ENCODE data around the gene E2F3.

The E2F3 gene

DNA sequence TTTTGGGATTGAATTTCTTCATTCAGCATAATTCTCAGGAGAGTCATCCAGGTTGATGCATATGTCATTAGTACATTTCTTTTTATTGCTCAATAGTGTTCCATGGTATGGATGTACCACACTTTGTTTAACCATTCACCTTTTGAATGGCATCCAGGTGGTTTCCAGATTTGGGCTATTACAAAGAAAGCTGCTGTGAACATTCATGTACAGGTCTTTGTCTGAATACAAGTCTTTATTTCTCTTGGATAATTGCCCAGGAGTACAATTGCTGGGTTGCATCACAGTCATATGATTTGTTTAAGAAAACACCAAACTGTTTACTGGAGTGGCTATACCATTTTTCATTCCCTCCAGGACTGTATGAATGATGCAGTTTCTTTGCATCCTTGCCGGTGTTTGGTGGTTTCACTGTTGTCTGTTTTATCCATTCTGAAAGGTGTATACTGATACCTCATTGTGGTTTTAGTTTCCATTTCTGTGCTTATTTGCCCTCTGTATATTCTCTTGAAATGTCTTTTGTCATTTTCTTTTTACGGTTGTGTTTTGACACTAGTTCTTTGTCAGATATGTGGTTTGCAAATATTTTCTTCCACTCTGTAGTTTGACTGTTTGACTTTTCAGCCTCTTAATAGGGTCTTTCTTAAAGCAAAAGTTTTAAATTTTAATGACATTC, 141.4 kb downstream of the E2F3 start (continued):
- TF ChIP-seq, protein P1, sequence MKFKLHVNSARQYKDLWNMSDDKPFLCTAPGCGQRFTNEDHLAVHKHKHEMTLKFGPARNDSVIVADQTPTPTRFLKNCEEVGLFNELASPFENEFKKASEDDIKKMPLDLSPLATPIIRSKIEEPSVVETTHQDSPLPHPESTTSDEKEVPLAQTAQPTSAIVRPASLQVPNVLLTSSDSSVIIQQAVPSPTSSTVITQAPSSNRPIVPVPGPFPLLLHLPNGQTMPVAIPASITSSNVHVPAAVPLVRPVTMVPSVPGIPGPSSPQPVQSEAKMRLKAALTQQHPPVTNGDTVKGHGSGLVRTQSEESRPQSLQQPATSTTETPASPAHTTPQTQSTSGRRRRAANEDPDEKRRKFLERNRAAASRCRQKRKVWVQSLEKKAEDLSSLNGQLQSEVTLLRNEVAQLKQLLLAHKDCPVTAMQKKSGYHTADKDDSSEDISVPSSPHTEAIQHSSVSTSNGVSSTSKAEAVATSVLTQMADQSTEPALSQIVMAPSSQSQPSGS (tag by site-specific recombination; IDR thresholded peaks at IDR 0.05; ENCODE audit: low read depth) = 0 out of 2 replicates have a peak, but pooled peaks have one; percentile 29
- TF ChIP-seq MZF1 (tag by site-specific recombination; IDR thresholded peaks at IDR 0.05; ENCODE audit: borderline replicate concordance) = peak; percentile 56; the same call in 1 of the 2 replicates
- TF ChIP-seq, protein P2, sequence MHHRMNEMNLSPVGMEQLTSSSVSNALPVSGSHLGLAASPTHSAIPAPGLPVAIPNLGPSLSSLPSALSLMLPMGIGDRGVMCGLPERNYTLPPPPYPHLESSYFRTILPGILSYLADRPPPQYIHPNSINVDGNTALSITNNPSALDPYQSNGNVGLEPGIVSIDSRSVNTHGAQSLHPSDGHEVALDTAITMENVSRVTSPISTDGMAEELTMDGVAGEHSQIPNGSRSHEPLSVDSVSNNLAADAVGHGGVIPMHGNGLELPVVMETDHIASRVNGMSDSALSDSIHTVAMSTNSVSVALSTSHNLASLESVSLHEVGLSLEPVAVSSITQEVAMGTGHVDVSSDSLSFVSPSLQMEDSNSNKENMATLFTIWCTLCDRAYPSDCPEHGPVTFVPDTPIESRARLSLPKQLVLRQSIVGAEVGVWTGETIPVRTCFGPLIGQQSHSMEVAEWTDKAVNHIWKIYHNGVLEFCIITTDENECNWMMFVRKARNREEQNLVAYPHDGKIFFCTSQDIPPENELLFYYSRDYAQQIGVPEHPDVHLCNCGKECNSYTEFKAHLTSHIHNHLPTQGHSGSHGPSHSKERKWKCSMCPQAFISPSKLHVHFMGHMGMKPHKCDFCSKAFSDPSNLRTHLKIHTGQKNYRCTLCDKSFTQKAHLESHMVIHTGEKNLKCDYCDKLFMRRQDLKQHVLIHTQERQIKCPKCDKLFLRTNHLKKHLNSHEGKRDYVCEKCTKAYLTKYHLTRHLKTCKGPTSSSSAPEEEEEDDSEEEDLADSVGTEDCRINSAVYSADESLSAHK (tag by site-specific recombination; IDR thresholded peaks at IDR 0.05) = peak; percentile 86
- no peak for TF ChIP-seq ZBTB21 (tag by site-specific recombination; IDR thresholded peaks at IDR 0.05)
- peak; percentile 54; the same call in 1 of the 2 replicates for TF ChIP-seq KLF8 (tag by site-specific recombination; IDR thresholded peaks at IDR 0.05)
- 0 out of 2 replicates have a peak, but pooled peaks have one; percentile 55 for TF ChIP-seq KLF10 (tag by site-specific recombination; IDR thresholded peaks at IDR 0.05)
- TF ChIP-seq ZEB2 (tag by site-specific recombination; IDR thresholded peaks at IDR 0.05) = peak; percentile 77; the same call in 1 of the 2 replicates
- TF ChIP-seq ZNF558 (tag by site-specific recombination; IDR thresholded peaks at IDR 0.05) = 0 out of 2 replicates have a peak, but pooled peaks have one; percentile 72
- TF ChIP-seq ZNF24 (tag by site-specific recombination; IDR thresholded peaks at IDR 0.05) = peak; percentile 97
- peak; percentile 86 for TF ChIP-seq ZNF184 (tag by site-specific recombination; IDR thresholded peaks at IDR 0.05)
- TF ChIP-seq, protein P3, sequence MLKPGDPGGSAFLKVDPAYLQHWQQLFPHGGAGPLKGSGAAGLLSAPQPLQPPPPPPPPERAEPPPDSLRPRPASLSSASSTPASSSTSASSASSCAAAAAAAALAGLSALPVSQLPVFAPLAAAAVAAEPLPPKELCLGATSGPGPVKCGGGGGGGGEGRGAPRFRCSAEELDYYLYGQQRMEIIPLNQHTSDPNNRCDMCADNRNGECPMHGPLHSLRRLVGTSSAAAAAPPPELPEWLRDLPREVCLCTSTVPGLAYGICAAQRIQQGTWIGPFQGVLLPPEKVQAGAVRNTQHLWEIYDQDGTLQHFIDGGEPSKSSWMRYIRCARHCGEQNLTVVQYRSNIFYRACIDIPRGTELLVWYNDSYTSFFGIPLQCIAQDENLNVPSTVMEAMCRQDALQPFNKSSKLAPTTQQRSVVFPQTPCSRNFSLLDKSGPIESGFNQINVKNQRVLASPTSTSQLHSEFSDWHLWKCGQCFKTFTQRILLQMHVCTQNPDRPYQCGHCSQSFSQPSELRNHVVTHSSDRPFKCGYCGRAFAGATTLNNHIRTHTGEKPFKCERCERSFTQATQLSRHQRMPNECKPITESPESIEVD (tag by site-specific recombination; IDR thresholded peaks at IDR 0.05) = peak; percentile 73
- no peak for TF ChIP-seq ZNF777 (tag by site-specific recombination; IDR thresholded peaks at IDR 0.05; ENCODE audit: borderline replicate concordance)
- no peak for TF ChIP-seq REPIN1 (tag by site-specific recombination; IDR thresholded peaks at IDR 0.05; ENCODE audit: low read depth)
- TF ChIP-seq ZNF121 (tag by site-specific recombination; IDR thresholded peaks at IDR 0.05) = no peak
- 0 out of 2 replicates have a peak, but pooled peaks have one; percentile 25 for TF ChIP-seq GFI1B (tag by site-specific recombination; IDR thresholded peaks at IDR 0.05)
- no peak for TF ChIP-seq ZNF571 (tag by site-specific recombination; IDR thresholded peaks at IDR 0.05)
- TF ChIP-seq ZNF521 (tag by site-specific recombination; IDR thresholded peaks at IDR 0.05) = no peak
- TF ChIP-seq ZNF280C (tag by site-specific recombination; IDR thresholded peaks at IDR 0.05) = no peak
- TF ChIP-seq FEZF1 (tag by site-specific recombination; IDR thresholded peaks at IDR 0.05) = peak; percentile 39
- TF ChIP-seq OVOL3 (tag by site-specific recombination; IDR thresholded peaks at IDR 0.05) = peak; percentile 13; the same call in 1 of the 2 replicates
- TF ChIP-seq ZNF843 (tag by site-specific recombination; IDR thresholded peaks at IDR 0.05) = 0 out of 2 replicates have a peak, but pooled peaks have one; percentile 25
- 0 out of 2 replicates have a peak, but pooled peaks have one; percentile 60 for TF ChIP-seq ZNF692 (tag by site-specific recombination; IDR thresholded peaks at IDR 0.05)
- TF ChIP-seq, protein P4, sequence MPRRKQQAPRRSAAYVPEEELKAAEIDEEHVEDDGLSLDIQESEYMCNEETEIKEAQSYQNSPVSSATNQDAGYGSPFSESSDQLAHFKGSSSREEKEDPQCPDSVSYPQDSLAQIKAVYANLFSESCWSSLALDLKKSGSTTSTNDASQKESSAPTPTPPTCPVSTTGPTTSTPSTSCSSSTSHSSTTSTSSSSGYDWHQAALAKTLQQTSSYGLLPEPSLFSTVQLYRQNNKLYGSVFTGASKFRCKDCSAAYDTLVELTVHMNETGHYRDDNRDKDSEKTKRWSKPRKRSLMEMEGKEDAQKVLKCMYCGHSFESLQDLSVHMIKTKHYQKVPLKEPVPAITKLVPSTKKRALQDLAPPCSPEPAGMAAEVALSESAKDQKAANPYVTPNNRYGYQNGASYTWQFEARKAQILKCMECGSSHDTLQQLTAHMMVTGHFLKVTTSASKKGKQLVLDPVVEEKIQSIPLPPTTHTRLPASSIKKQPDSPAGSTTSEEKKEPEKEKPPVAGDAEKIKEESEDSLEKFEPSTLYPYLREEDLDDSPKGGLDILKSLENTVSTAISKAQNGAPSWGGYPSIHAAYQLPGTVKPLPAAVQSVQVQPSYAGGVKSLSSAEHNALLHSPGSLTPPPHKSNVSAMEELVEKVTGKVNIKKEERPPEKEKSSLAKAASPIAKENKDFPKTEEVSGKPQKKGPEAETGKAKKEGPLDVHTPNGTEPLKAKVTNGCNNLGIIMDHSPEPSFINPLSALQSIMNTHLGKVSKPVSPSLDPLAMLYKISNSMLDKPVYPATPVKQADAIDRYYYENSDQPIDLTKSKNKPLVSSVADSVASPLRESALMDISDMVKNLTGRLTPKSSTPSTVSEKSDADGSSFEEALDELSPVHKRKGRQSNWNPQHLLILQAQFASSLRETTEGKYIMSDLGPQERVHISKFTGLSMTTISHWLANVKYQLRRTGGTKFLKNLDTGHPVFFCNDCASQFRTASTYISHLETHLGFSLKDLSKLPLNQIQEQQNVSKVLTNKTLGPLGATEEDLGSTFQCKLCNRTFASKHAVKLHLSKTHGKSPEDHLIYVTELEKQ (tag by site-specific recombination; IDR thresholded peaks at IDR 0.05; ENCODE audit: borderline replicate concordance) = 0 out of 2 replicates have a peak, but pooled peaks have one; percentile 59
- TF ChIP-seq ZNF335 (tag by site-specific recombination; conservative IDR thresholded peaks at IDR 0.05) = 0 out of 2 replicates have a peak, but pooled peaks have one; percentile 23
